Skeletal muscle cell (primary cell): Measurements from ENCODE around the gene ADGRD1.

Experiments
- DNase-seq: peaks from one replicate; pipeline ENCODE4 v3.0.0-alpha.2; 2010; ENCODE audit warnings: low read depth
- H3K4me3 ChIP-seq: 2 replicates; pipeline ENCODE4 v1.5.1; 2011; ENCODE audit warnings: low read depth, mild to moderate bottlenecking, control low read depth, low read length, moderate library complexity

The ADGRD1 gene

GRCh38 chr12:131047789-131048610, 94.3 kb downstream of the ADGRD1 start:
- no peak overlapping the region for H3K4me3 ChIP-seq

GRCh38 chr12:131048611-131048990, 94.9 kb downstream of the ADGRD1 start:
- no peak for DNase-seq
- no peak overlapping the region for H3K4me3 ChIP-seq

More at GRCh38 chr12:131047789-131048610, 94.3 kb downstream of the ADGRD1 start:
- no peak for DNase-seq

- DNase-seq = no peak
- H3K4me3 ChIP-seq = no peak overlapping the region
Measured at GRCh38 chr12:131049002-131049401, 95.3 kb downstream of the ADGRD1 start.

- no peak overlapping the region for H3K4me3 ChIP-seq
- DNase-seq = no peak
Measured at GRCh38 chr12:131049549-131050339, 96.0 kb downstream of the ADGRD1 start.

- DNase-seq = no peak
- H3K4me3 ChIP-seq = no peak overlapping the region
Measured at GRCh38 chr12:131050463-131051154, 96.9 kb downstream of the ADGRD1 start.

- DNase-seq = no peak
Measured at GRCh38 chr12:131051155-131051473, 97.4 kb downstream of the ADGRD1 start.

GRCh38 chr12:131052063-131052781, 98.5 kb downstream of the ADGRD1 start:
- DNase-seq = no peak
- H3K4me3 ChIP-seq = no peak overlapping the region

More at GRCh38 chr12:131051155-131051473, 97.4 kb downstream of the ADGRD1 start:
- H3K4me3 ChIP-seq = no peak overlapping the region

- H3K4me3 ChIP-seq = no peak overlapping the region
Measured at GRCh38 chr12:131052929-131053328, 99.2 kb downstream of the ADGRD1 start.

GRCh38 chr12:131053567-131053966, 99.9 kb downstream of the ADGRD1 start:
- no peak overlapping the region for H3K4me3 ChIP-seq
- DNase-seq = no peak

More at GRCh38 chr12:131052929-131053328, 99.2 kb downstream of the ADGRD1 start:
- DNase-seq = no peak

GRCh38 chr12:131054345-131055092, 100.8 kb downstream of the ADGRD1 start:
- DNase-seq = no peak
- no peak overlapping the region for H3K4me3 ChIP-seq

- no peak overlapping the region for H3K4me3 ChIP-seq
- DNase-seq = no peak
Measured at GRCh38 chr12:131055093-131055465, 101.4 kb downstream of the ADGRD1 start.

- no peak overlapping the region for H3K4me3 ChIP-seq
- DNase-seq = no peak
Measured at GRCh38 chr12:131055596-131056233, 102.0 kb downstream of the ADGRD1 start.

GRCh38 chr12:131056626-131057025, 102.9 kb downstream of the ADGRD1 start:
- no peak overlapping the region for H3K4me3 ChIP-seq
- DNase-seq = no peak

GRCh38 chr12:131057211-131057721, 103.6 kb downstream of the ADGRD1 start:
- no peak for DNase-seq
- no peak overlapping the region for H3K4me3 ChIP-seq

GRCh38 chr12:131057722-131058515, 104.2 kb downstream of the ADGRD1 start:
- no peak for DNase-seq
- H3K4me3 ChIP-seq = no peak overlapping the region

- DNase-seq = no peak
- no peak overlapping the region for H3K4me3 ChIP-seq
Measured at GRCh38 chr12:131058700-131059099, 105.0 kb downstream of the ADGRD1 start.

- H3K4me3 ChIP-seq = no peak overlapping the region
- no peak for DNase-seq
Measured at GRCh38 chr12:131060011-131060703, 106.5 kb downstream of the ADGRD1 start.
